T-helper 2 cell (primary cell): ENCODE measurements around the gene RUFY1.
A peak's percentile ranks its signal among the peaks of the same experiment; 100 is the strongest.
"Not testable (repeated sequence)": the region's sequence is repeated elsewhere in the genome, so short reads cannot be mapped to it uniquely, and the experiment has no call there.

Experiments used
- DNase-seq, 5 experiments: peaks; one replicate each; pipeline versions ENCODE4 v3.0.0 to v3.0.0-alpha.2; 2012 to 2022

RUFY1 gene

GRCh38 chr5:179542170-179542569, 8.2 kb upstream of the RUFY1 start:
- DNase-seq = no peak

GRCh38 chr5:179543275-179543674, 7.1 kb upstream of the RUFY1 start:
- not testable (repeated sequence) for DNase-seq

GRCh38 chr5:179553006-179553405, 2.7 kb downstream of the RUFY1 start:
- no peak for DNase-seq

GRCh38 chr5:179553875-179554274, 3.5 kb downstream of the RUFY1 start:
- DNase-seq = no peak

GRCh38 chr5:179554981-179555380, 4.6 kb downstream of the RUFY1 start:
- DNase-seq = no peak

- DNase-seq = not testable (repeated sequence)
Observed at GRCh38 chr5:179558261-179558799, 8.0 kb downstream of the RUFY1 start.

GRCh38 chr5:179558932-179559283, 8.6 kb downstream of the RUFY1 start:
- DNase-seq = peak in 1 of 5 experiments; percentile 13

GRCh38 chr5:179559284-179560252, 9.2 kb downstream of the RUFY1 start:
- DNase-seq = peak; percentile 73 to 96 (median 77)

- no peak for DNase-seq
Observed at GRCh38 chr5:179564526-179564925, 14.2 kb downstream of the RUFY1 start.

GRCh38 chr5:179568721-179569120, 18.4 kb downstream of the RUFY1 start:
- DNase-seq = no peak

- no peak for DNase-seq
Observed at GRCh38 chr5:179572386-179572785, 22.0 kb downstream of the RUFY1 start.

- DNase-seq = no peak
Observed at GRCh38 chr5:179577286-179577960, 27.1 kb downstream of the RUFY1 start.

- no peak for DNase-seq
Observed at GRCh38 chr5:179585941-179586401, 35.6 kb downstream of the RUFY1 start.

- DNase-seq = no peak
Observed at GRCh38 chr5:179588166-179588565, 37.8 kb downstream of the RUFY1 start.

GRCh38 chr5:179595916-179596315, 45.6 kb downstream of the RUFY1 start:
- DNase-seq = no peak

- no peak for DNase-seq
Observed at GRCh38 chr5:179596421-179596820, 46.1 kb downstream of the RUFY1 start.

- no peak for DNase-seq
Observed at GRCh38 chr5:179599100-179599499, 48.7 kb downstream of the RUFY1 start.

- DNase-seq = no peak
Observed at GRCh38 chr5:179599566-179599965, 49.2 kb downstream of the RUFY1 start.

GRCh38 chr5:179599973-179600372, 49.6 kb downstream of the RUFY1 start:
- no peak for DNase-seq

- DNase-seq = no peak
Observed at GRCh38 chr5:179601871-179602625, 51.7 kb downstream of the RUFY1 start.

GRCh38 chr5:179603308-179603707, 53.0 kb downstream of the RUFY1 start:
- DNase-seq = no peak

- DNase-seq = no peak
Observed at GRCh38 chr5:179605026-179605833, 54.9 kb downstream of the RUFY1 start.
